CD1c-positive myeloid dendritic cell (primary cell): ENCODE results near the gene PRPF19.

ENCODE experiments used
- DNase-seq: peaks from one replicate; pipeline ENCODE4 v3.0.0-alpha.2; 2016; ENCODE audit errors: extremely low spot score

PRPF19 gene

GRCh38 chr11:60905551-60906113 lies 753 bp downstream of the PRPF19 start:
- no peak for DNase-seq

DNA sequence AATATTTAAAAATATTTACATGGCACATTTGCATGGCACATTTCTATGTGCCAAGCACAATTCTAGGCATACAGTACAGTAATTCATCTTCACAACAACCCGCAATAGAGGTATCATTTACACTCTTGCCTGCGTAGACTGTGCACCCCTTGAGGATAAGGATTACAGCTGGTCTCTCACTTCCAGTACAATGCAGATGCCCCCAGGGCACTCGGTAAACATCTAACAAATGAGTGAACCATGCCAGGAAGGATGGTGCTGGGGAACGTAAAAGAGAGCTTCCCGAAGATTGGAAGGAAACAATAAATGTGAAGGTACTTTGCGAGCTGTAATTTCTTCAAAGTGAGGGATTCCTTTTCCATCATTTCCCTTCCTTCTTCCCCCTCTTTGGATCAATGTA lies 1.3 kb downstream of the PRPF19 start:
- DNase-seq, result no peak

DNA sequence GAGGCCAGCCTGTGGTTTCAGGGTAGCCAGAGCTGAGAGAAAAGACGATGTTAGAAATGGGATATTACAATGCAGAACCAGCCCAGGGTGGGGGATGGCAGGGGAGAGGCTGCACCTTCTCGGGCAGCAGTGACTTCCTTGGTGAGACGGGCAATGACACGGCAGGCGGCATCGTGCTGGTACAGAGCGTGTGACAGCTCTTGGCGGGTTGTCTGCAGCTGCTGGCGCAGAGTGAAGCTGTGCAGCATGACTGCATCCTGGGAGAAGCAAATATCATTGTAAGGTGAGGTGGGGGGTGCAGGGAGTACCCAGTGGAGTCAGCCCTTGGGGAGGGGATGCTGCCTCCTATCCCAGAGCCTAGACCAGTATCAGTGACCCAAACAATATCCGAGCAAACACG lies 3.8 kb downstream of the PRPF19 start:
- no peak for DNase-seq

GRCh38 chr11:60900673-60901404 lies 5.5 kb downstream of the PRPF19 start:
- DNase-seq, result no peak

GRCh38 chr11:60899977-60900376 lies 6.4 kb downstream of the PRPF19 start:
- DNase-seq, result no peak

DNA sequence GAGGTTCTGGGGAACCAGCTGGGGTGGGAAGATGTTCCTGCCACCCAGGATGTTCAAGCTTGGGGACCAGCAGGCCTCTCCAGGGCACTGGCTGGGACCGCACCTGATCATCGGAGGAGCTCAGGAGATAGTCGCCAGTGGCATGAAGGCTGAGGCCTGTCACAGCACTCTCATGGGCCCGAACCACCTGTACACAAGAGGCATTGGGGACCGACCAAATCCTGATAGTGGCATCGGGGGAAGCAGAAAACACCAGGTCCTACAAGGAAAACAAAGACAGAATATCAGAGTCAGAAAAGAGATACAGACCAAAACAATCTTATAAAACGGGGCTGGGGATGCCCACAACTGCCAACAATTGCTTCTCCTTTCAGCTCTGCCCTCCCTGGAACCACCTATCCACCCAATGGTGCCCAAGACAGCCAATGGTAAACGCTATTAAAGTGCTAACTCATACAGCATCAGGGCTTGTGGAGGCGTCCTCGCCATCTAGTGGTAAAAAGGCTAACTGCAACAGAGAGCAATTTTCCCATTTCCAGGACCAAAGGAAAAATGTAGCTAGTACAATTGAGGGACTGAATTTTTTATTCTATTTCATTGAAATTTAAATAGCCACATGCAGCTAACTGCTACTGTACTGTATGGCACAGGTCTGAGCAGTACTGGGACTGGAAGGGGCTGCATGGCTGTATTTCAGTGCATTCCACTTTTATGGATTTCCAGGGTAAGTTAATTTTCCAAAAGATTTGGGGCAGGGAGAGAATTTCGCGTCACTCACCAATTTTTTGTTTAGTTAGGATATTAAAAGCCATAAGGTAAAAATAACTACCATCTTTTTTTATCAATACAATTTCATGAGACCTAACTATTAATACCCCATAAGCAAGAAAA lies 7.1 kb downstream of the PRPF19 start:
- peak; percentile 76 for DNase-seq

GRCh38 chr11:60897496-60897895 lies 8.9 kb downstream of the PRPF19 start:
- DNase-seq, result no peak

GRCh38 chr11:60895687-60896086 lies 10.7 kb downstream of the PRPF19 start:
- DNase-seq, result peak; percentile 49

DNA sequence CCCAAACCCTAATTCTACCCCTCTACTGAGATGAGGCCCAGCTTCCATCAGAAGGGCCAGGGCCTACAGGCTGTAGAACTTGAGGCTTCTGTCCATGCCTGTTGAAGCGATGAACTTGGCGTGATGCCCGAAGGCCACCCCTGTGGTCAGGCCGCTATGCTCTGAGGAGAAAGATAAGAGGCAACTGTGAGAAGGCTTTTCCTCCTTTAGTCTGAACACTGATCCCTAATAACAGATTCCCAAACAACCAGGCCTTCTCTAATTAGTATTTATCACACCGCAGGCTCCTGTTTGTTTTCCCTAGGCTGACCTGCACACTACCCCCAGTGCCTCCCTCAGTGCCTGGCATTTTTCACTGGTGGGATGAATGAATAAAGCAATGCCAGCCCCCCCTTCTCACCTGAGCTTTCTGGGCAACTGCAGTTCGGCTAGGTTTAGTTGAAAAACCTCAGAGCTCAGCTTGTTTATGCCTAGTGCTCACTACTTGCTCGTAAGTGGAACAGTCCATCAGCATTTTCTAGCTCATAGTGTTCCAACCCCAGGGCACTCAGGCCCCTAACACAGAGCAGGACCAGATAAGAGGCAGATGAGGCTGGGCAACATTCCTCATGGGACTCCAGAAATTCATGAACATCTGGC lies 15.2 kb downstream of the PRPF19 start:
- no peak for DNase-seq

DNA sequence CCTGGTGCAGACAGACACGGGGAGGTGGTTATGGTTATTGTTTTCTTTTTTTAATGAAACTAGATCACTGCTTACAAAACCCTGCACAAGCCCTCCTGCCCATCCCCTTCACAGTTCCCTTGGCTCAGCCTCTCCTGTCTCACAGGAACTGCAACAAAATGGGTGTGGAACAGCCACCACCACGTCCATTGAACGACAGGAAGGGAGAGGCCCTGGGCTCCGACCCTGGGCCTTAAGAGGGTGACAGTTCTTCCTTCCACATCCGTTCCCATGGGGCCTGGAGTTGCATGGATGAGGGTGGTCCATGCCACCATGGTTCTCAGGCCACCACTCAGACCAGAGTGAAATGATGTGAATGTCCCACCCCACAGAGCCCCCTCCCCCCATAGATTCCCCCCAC lies 15.7 kb downstream of the PRPF19 start:
- DNase-seq, result no peak

GRCh38 chr11:60889869-60890311 lies 16.5 kb downstream of the PRPF19 start:
- DNase-seq, result no peak

DNA sequence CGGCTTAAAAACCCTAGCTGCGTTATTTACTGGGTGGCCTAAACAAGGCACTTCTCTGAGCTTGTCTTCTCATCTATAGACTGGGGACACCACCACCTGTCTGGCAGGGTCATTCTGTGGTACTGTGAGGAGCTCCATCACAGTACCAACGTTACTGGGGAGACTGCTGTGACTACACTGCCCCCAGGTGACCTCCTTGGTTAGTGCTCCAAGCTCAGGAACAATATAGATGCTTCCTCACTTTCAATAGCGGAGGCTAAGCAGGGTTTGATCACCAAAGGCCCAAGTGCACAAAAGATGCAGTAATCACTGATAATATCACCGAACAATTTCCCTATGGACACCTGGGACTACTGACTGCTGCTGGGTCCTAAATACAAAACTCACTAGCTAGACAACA lies 18.8 kb downstream of the PRPF19 start:
- peak; percentile 47 for DNase-seq

DNA sequence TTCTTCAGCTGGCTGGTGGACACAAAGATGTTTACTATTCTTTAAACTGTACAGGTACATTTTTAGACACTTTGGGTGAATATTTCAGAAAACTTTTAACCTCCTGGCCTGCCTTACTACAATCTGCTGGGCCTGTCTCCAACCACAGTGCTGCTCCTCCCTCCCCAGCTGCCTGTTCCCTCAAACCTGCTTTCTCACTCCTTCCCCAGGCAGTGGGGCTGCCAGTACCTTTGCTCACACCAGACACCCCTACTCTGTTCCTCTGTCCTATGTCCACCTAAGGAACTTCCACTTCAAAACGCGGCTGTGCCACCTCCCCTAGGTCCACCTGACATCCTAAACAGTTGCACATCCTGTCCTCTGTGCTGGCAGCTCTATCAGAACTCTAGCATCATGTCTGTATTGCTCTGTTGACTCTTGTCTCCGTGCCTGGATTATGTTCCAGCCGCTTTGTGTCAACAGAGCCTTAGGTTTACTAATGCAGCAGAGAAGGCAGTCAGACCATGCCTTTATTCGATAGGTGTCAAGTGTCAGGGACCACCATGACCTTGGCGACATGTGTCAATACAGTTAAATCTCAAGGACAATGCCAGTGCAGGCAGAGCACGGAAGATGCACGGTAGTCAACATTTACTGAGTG lies 25.6 kb downstream of the PRPF19 start:
- no peak for DNase-seq

GRCh38 chr11:60879971-60880588 lies 26.3 kb downstream of the PRPF19 start:
- DNase-seq, result no peak

- no peak for DNase-seq
Observed at GRCh38 chr11:60879104-60879503, 27.3 kb downstream of the PRPF19 start.

DNA sequence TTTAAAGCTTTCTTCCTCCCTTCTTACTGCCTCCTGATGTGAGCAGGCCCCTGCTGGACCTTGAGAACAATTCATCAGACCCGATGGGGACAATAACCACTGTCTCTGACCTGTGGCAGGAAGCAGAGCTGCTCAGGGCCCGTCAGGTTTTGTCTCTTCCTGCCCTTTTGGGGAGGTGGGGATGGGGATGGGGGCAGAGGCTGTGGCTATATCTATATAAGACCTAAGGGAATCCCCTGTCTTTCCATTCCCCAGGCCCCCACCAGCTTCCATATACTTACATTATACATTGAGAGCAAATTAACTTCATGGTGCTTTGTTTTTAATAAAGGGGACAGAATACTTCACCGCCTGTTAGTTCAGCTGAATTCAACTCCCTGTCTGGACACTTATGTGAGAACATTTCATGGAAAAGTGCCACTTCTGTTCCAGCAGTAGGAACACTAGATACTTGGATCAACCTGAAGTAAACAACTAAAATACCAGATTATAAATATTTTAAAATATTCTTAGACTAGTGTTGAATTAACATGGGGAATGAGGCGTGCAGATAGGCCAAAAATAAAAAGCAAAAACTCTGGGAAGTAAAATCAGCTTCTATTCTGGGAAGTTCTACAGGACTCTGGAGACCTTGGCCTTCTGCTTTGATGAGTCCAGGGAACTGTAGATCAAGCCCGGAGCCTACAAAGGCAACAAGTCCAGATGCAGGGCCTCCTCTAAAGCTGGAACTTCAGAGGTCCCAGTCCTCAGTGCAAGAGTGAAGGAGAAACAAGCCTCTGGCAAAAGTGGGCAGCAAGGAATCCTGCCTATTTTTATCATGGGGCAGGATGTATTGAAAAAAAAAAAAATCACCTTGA lies 27.9 kb downstream of the PRPF19 start:
- no peak for DNase-seq

- DNase-seq, result no peak
Observed at GRCh38 chr11:60876168-60876485, 30.3 kb downstream of the PRPF19 start.

DNA sequence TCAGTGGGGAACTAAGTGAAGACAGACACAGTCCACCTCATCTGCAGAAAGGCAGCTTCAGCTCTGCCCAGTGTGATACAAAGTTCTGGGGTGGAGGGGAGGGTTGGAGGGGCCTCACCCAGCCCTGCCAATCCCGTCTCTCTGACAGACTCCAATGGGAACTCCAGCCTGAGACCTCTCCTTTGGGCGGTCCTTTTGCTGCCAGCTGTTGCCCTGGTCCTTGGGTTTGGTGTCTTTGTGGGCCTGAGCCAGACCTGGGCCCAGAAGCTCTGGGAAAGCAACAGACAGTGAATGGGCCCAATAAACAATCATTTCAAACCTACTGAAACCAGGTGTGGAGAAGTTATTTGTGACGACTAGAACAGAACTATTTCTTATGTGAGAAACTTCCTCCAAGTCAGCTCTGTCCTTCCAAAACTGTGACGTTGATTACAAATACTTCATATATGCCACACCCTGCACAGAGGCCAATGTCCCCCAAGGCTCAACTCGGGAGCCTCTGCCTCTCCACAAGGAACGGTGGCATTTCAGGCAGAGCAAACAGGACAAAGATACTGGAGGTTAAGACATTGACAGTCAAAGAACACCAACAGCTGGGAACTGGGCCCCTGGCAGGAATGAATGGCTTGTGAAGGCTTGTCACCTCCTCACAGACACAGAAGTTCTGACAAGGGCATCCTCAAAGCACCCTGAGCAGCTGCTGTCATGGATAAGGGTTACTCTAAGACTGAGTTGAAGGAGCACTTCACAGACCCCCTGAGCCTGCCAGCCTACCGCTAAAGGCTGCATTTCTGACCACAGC lies 30.8 kb downstream of the PRPF19 start:
- DNase-seq, result no peak
